Astrocyte (in vitro differentiated cells and primary cell): ENCODE measurements around the gene PDGFRA.
"Not testable (repeated sequence)": the region's sequence is repeated elsewhere in the genome, so short reads cannot be mapped to it uniquely, and the experiment has no call there.

Experiments used
- EZH2 ChIP-seq: IDR thresholded peaks from 2 replicates; pipeline ENCODE4 v1.6.1; 2012; ENCODE audit warnings: mild to moderate bottlenecking, low read length, inconsistent platforms; ENCODE audit not compliant: insufficient read depth
- TF ChIP-seq, protein P1 (sequence below): IDR thresholded peaks from 2 replicates; pipeline ENCODE4 v1.5.1; 2011; ENCODE audit warnings: low read depth, mild to moderate bottlenecking, inconsistent platforms, low read length, moderate library complexity; ENCODE audit not compliant: insufficient read depth

DNA sequence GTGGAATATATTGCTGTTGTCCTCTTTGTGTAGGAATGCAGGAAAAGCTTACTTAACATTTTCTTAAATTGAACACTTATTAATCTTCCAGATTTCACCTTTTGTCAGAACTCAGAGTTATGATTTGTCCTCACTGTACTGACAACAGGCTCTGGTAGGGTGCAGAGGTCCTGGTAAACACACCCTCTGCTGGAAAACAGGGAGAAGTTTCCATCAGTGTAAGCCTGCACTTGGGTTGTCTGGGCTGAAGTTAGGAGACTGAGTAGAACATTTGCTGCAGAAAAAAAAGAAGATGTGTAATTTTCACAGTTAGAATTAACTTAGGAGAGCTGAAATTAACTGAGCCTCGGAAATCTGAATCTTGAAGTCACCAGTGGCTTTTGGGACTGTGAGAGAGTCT, 23.2 kb downstream of the PDGFRA start:
- TF ChIP-seq, protein P1, sequence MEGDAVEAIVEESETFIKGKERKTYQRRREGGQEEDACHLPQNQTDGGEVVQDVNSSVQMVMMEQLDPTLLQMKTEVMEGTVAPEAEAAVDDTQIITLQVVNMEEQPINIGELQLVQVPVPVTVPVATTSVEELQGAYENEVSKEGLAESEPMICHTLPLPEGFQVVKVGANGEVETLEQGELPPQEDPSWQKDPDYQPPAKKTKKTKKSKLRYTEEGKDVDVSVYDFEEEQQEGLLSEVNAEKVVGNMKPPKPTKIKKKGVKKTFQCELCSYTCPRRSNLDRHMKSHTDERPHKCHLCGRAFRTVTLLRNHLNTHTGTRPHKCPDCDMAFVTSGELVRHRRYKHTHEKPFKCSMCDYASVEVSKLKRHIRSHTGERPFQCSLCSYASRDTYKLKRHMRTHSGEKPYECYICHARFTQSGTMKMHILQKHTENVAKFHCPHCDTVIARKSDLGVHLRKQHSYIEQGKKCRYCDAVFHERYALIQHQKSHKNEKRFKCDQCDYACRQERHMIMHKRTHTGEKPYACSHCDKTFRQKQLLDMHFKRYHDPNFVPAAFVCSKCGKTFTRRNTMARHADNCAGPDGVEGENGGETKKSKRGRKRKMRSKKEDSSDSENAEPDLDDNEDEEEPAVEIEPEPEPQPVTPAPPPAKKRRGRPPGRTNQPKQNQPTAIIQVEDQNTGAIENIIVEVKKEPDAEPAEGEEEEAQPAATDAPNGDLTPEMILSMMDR: not testable (repeated sequence)
- not testable (repeated sequence) for TF ChIP-seq EZH2
